Body of pancreas (tissue), 4 donors: ENCODE measurements around the gene ARHGEF19. TPM values are rescaled to one million over a fixed set of nuclear protein-coding genes. Genes with fewer than 3 reads are reported as not detected.

Source experiments
- ATAC-seq: fragments of 150-250 bp; one replicate; pipeline ENCODE4 v1.9.1; 2016
- DNase-seq, 4 donors: peaks; one replicate each; pipeline ENCODE4 v3.0.0-alpha.2; 2019
- H3K27ac ChIP-seq, 4 donors: fragments of 200-600 bp; sonication (generic); 1 replicate in 3 of 4; 2 replicates in 1 of 4; pipeline versions ENCODE4 v1.5.1 to v1.6.1; 2016 to 2019; ENCODE audit warnings: mild to moderate bottlenecking in 1 of 4, mixed read lengths in 1 of 4, moderate library complexity in 1 of 4
- H3K27me3 ChIP-seq, 2 donors: fragments of 200-600 bp; sonication (generic); one replicate each; pipeline ENCODE4 v1.6.0; 2016; ENCODE audit warnings: mild to moderate bottlenecking in 1 of 2
- H3K36me3 ChIP-seq, 2 donors: fragments of 200-600 bp; sonication (generic); replicated peaks in 1 of 2; 2 replicates each; pipeline ENCODE4 v1.5.1; 2016; ENCODE audit warnings: low read depth in 2 of 2; ENCODE audit not compliant: insufficient read depth in 1 of 2
- H3K4me1 ChIP-seq: fragments of 200-600 bp; sonication (generic); one replicate; pipeline ENCODE4 v1.6.0; 2016
- H3K4me3 ChIP-seq, 2 donors: fragments of 200-600 bp; sonication (generic); 1 replicate in 1 of 2; 2 replicates in 1 of 2; pipeline ENCODE4 v1.5.1; 2016 to 2019
- H3K9me3 ChIP-seq, 3 donors: fragments of 200-600 bp; sonication (generic); 1 replicate in 2 of 3; 2 replicates in 1 of 3; pipeline ENCODE4 v1.5.1; 2016
- CTCF ChIP-seq, 7 experiments: fragments of 450-650 bp in 4 of 7; fragments of 200-600 bp in 3 of 7; sonication (generic) in 3 of 7; IDR thresholded peaks; one replicate each; pipeline ENCODE4 v1.5.1; 2016 to 2019; ENCODE audit warnings: antibody characterized with exemption in 7 of 7
- POLR2A ChIP-seq, 3 donors: fragments of 450-650 bp; IDR thresholded peaks; one replicate each; pipeline ENCODE4 v1.6.1; 2016; ENCODE audit warnings: antibody characterized with exemption in 3 of 3, mild to moderate bottlenecking in 2 of 3
- WGBS, 2 donors: methylation state at CpG; one replicate each; pipeline ENCODE4 v1.1.5; 2017; 5-methylcytosine and 5-hydroxymethylcytosine counted together
- intact Hi-C: fragments of 100-400 bp; cut with DNase I; formaldehyde crosslinking; loops from one replicate; pipeline ENCODE4 v1.15.1; 2023
- total RNA-seq, 2 donors: library from RNA; depleted of rRNA; stranded (reverse); fragments of >200 nt; gene quantifications; one replicate each; pipeline ENCODE4 v1.1.0, GENCODE V29; 2016

The ARHGEF19 gene
- total RNA-seq, 2 donors from 2014 or later = 15.3 to 31.3 TPM

- Histone ChIP-seq H3K9me3 (no peaks in the 10 kb centered on the region), H3K4me3 (no peak overlapping the region), H3K4me1 (peaks cover 34% of the 10 kb centered on the region), H3K36me3 (no peaks in the 10 kb centered on the region), H3K27ac (no peak overlapping the region), H3K27me3 (no peaks in the 10 kb centered on the region)
- TF ChIP-seq CTCF (IDR thresholded peaks at IDR 0.05) = no peak
- TF ChIP-seq POLR2A (IDR thresholded peaks at IDR 0.05) = no peak
- no peak for ATAC-seq
- 79 to 81% methylated on average over 11 to 17 of the region's 17 CpGs for WGBS, 2 donors
- intact Hi-C loops = loop anchor here (5.0 kb wide), 1 partner anchor 45 kb away; no protein-coding TSS in a partner anchor
- no peak for DNase-seq
Measured at GRCh38 chr1:16242556-16243214, 30.2 kb upstream of the ARHGEF19 start.

GRCh38 chr1:16241221-16241708 is 28.8 kb upstream of the ARHGEF19 start:
- intact Hi-C loops = loop anchor here (5.0 kb wide), 1 partner anchor 44 kb away; no protein-coding TSS in a partner anchor

GRCh38 chr1:16239972-16240491 is 27.6 kb upstream of the ARHGEF19 start:
- WGBS, 2 donors = 75 to 79% methylated on average over 2 of the region's 2 CpGs
- ATAC-seq = no peak

More at GRCh38 chr1:16241221-16241708, 28.8 kb upstream of the ARHGEF19 start:
- Histone ChIP-seq H3K9me3 (no peaks in the 10 kb centered on the region), H3K4me1 (peaks cover 30% of the 10 kb centered on the region), H3K4me3 (no peak overlapping the region), H3K27me3 (no peaks in the 10 kb centered on the region), H3K36me3 (no peaks in the 10 kb centered on the region), H3K27ac (no peak overlapping the region)
- no peak for DNase-seq
- no peak for ATAC-seq
- TF ChIP-seq CTCF (IDR thresholded peaks at IDR 0.05) = no peak
- no peak for TF ChIP-seq POLR2A (IDR thresholded peaks at IDR 0.05)
- 80 to 88% methylated on average over 10 of the region's 10 CpGs for WGBS, 2 donors

GRCh38 chr1:16237343-16237830 is 24.9 kb upstream of the ARHGEF19 start:
- DNase-seq = no peak
- 16 to 19% methylated on average over 6 of the region's 6 CpGs for WGBS, 2 donors
- Histone ChIP-seq H3K9me3 (no peaks in the 10 kb centered on the region), H3K27me3 (no peaks in the 10 kb centered on the region), H3K27ac (peak overlapping the region; percentile 55 to 93 (median 92)), H3K4me1 (peaks cover 20% of the 10 kb centered on the region), H3K36me3 (no peaks in the 10 kb centered on the region), H3K4me3 (no peak overlapping the region)
- TF ChIP-seq CTCF (IDR thresholded peaks at IDR 0.05) (no peak), POLR2A (IDR thresholded peaks at IDR 0.05) (no peak)
- intact Hi-C loops = no loop called here
- ATAC-seq = peak; percentile 0

More at GRCh38 chr1:16239972-16240491, 27.6 kb upstream of the ARHGEF19 start:
- Histone ChIP-seq H3K4me1 (peaks cover 36% of the 10 kb centered on the region), H3K4me3 (no peak overlapping the region), H3K9me3 (no peaks in the 10 kb centered on the region), H3K36me3 (no peaks in the 10 kb centered on the region), H3K27me3 (no peaks in the 10 kb centered on the region), H3K27ac (no peak overlapping the region)
- intact Hi-C loops = loop anchor here (5.0 kb wide), 1 partner anchor 43 kb away; no protein-coding TSS in a partner anchor
- no peak for DNase-seq
- no peak for TF ChIP-seq CTCF (IDR thresholded peaks at IDR 0.05)
